Panc1 (cell line): ENCODE data around the gene CLASRP. TPM values are rescaled to one million over a fixed set of nuclear protein-coding genes. Genes with fewer than 3 reads are reported as not detected.

Experiments used
- ATAC-seq: fragments of 200-7000 bp; cut with Tn5 transposase; 2 replicates; pipeline ENCODE4 v1.9.1; 2020; ENCODE audit warnings: mild to moderate bottlenecking, moderate library complexity
- BruUV-seq: library from RNA; stranded (reverse); fragments of 400-500 nt; replicated peaks from 2 replicates; lab custom pipeline; 2021; lab: Mats Ljungman, UMichigan
- CTCF ChIA-PET: fragments of 300-600 bp; sonication (Branson Sonifier 250); formaldehyde crosslinking; loops from one replicate; lab custom pipeline; 2022; ENCODE audit warnings: antibody characterized with exemption; lab: Charles Lee
- POLR2A ChIA-PET: fragments of 300-600 bp; sonication (Branson Sonifier 250); formaldehyde crosslinking; loops from one replicate; lab custom pipeline; 2022; ENCODE audit warnings: antibody characterized with exemption; lab: Charles Lee
- DNase-seq: peaks from one replicate; pipeline ENCODE4 v3.0.0-alpha.2; 2010; ENCODE audit warnings: low read depth, low spot score
- H3K27ac ChIP-seq: 2 replicates; pipeline ENCODE4 v1.5.1; 2011; ENCODE audit warnings: mild to moderate bottlenecking, low read length, inconsistent platforms
- H3K27me3 ChIP-seq: fragments of 200-500 bp; sonication (Bioruptor generic); 2 replicates; pipeline ENCODE4 v1.6.0; 2014; ENCODE audit warnings: low read length, inconsistent platforms; ENCODE audit not compliant: control insufficient read depth, insufficient read depth
- H3K36me3 ChIP-seq: fragments of 200-500 bp; sonication (Bioruptor generic); 2 replicates; pipeline ENCODE4 v1.5.1; 2014; ENCODE audit warnings: inconsistent platforms, mild to moderate bottlenecking, low read length, moderate library complexity; ENCODE audit not compliant: control insufficient read depth, insufficient read depth
- H3K4me1 ChIP-seq: 2 replicates; pipeline ENCODE4 v1.5.1; 2011; ENCODE audit warnings: inconsistent platforms, mild to moderate bottlenecking, low read length, moderate library complexity; ENCODE audit not compliant: control insufficient read depth, insufficient read depth
- H3K4me3 ChIP-seq, 2 experiments: 2 replicates each; pipeline ENCODE4 v1.5.1; 2011 to 2012; ENCODE audit warnings: low read depth in 2 of 2, low read length in 2 of 2, mild to moderate bottlenecking in 2 of 2, inconsistent platforms in 1 of 2, moderate library complexity in 1 of 2
- H3K9me3 ChIP-seq: fragments of 200-500 bp; sonication (Bioruptor generic); 2 replicates; pipeline ENCODE4 v1.5.1; 2014; ENCODE audit warnings: low read depth, mild to moderate bottlenecking, inconsistent platforms, low read length, moderate library complexity; ENCODE audit not compliant: control insufficient read depth, insufficient read depth
- CTCF ChIP-seq: fragments of 450-650 bp; IDR thresholded peaks from 2 replicates; pipeline ENCODE4 v1.5.1; 2017; ENCODE audit warnings: mild to moderate bottlenecking
- POLR2AphosphoS5 ChIP-seq: IDR thresholded peaks from 2 replicates; pipeline ENCODE4 v1.6.1; 2012; ENCODE audit warnings: mild to moderate bottlenecking, low read depth, low read length, moderate library complexity
- REST ChIP-seq, 2 experiments: IDR thresholded peaks; 2 replicates each; pipeline ENCODE4 v1.6.1; 2011 to 2012; ENCODE audit warnings: low read depth in 2 of 2, control low read depth in 1 of 2, low read length in 1 of 2, mild to moderate bottlenecking in 1 of 2, moderate library complexity in 1 of 2; ENCODE audit not compliant: insufficient read depth in 1 of 2
- SIN3A ChIP-seq: IDR thresholded peaks from 2 replicates; pipeline ENCODE4 v1.6.1; 2012; ENCODE audit warnings: low read depth, mild to moderate bottlenecking, low read length, moderate library complexity, borderline replicate concordance; ENCODE audit not compliant: insufficient read depth
- TCF7L2 ChIP-seq: IDR thresholded peaks from 2 replicates; pipeline ENCODE4 v1.6.1; 2011; ENCODE audit warnings: mild to moderate bottlenecking, low read depth, low read length, inconsistent platforms
- in situ Hi-C: cut with HindIII; loops from 2 replicates; pipeline ENCODE4 v1.10.0; 2016; ENCODE audit warnings: low sequenced_read_pairs, low pct_unique_long_range_greater_than_20kb
- intact Hi-C: fragments of 100-400 bp; cut with micrococcal nuclease; formaldehyde crosslinking; loops from one replicate; pipeline ENCODE4 v1.10.0; 2022; ENCODE audit not compliant: unreplicated experiment
- total RNA-seq: library from RNA; stranded (reverse); gene quantifications from one replicate; pipeline ENCODE4 v1.2.1, GENCODE V29; 2021; ENCODE audit not compliant: unreplicated experiment

CLASRP gene
- total RNA-seq, 1 experiment from 2014 or later, result 72.4 TPM

- H3K36me3 ChIP-seq, result no peaks in the 10 kb centered on the region
- BruUV-seq, result no TSS peak
- no peak overlapping the region for H3K4me3 ChIP-seq
- no peaks in the 10 kb centered on the region for H3K4me1 ChIP-seq
- H3K9me3 ChIP-seq, result no peaks in the 10 kb centered on the region
- H3K27me3 ChIP-seq, result no peaks in the 10 kb centered on the region
- ATAC-seq, result no peak
- H3K27ac ChIP-seq, result no peak overlapping the region
- POLR2A ChIA-PET, result no interaction called here
- in situ Hi-C loops (no loop called here), intact Hi-C loops (no loop called here)
- DNase-seq, result no peak
- no peak for TF ChIP-seq SIN3A
- no peak for TF ChIP-seq TCF7L2
- no peak for TF ChIP-seq REST (IDR thresholded peaks at IDR 0.05; ENCODE audit: insufficient read depth in 1 of 2, low read depth in 2 of 2, low read length in 1 of 2)
- no peak for TF ChIP-seq POLR2AphosphoS5
- TF ChIP-seq CTCF, result no peak
- CTCF ChIA-PET, result no interaction called here
Observed at GRCh38 chr19:45005787-45006186, 33.1 kb upstream of the CLASRP start.

- ATAC-seq, result peak; percentile 68
- no TSS peak for BruUV-seq
- no peaks in the 10 kb centered on the region for H3K27me3 ChIP-seq
- no peak overlapping the region for H3K27ac ChIP-seq
- no peaks in the 10 kb centered on the region for H3K4me1 ChIP-seq
- no peaks in the 10 kb centered on the region for H3K9me3 ChIP-seq
- H3K36me3 ChIP-seq, result no peaks in the 10 kb centered on the region
- in situ Hi-C loops (no loop called here), intact Hi-C loops (no loop called here)
- TF ChIP-seq REST (IDR thresholded peaks at IDR 0.05; ENCODE audit: insufficient read depth in 1 of 2, low read depth in 2 of 2, low read length in 1 of 2) (no peak), SIN3A (no peak), POLR2AphosphoS5 (no peak), TCF7L2 (no peak), CTCF (no peak)
- DNase-seq, result no peak
- ChIA-PET CTCF (no interaction called here), POLR2A (no interaction called here)
- no peak overlapping the region for H3K4me3 ChIP-seq
Observed at GRCh38 chr19:45008552-45008951, 30.3 kb upstream of the CLASRP start.
